HG02973 (cell line): Measurements from ENCODE around the gene CIITA.

Experiments used
- ATAC-seq: cut with Tn5 transposase; IDR thresholded peaks from one replicate; pipeline ENCODE4 v1.9.1; 2021; ENCODE audit warnings: moderate library complexity; ENCODE audit not compliant: unreplicated experiment

The CIITA gene

DNA sequence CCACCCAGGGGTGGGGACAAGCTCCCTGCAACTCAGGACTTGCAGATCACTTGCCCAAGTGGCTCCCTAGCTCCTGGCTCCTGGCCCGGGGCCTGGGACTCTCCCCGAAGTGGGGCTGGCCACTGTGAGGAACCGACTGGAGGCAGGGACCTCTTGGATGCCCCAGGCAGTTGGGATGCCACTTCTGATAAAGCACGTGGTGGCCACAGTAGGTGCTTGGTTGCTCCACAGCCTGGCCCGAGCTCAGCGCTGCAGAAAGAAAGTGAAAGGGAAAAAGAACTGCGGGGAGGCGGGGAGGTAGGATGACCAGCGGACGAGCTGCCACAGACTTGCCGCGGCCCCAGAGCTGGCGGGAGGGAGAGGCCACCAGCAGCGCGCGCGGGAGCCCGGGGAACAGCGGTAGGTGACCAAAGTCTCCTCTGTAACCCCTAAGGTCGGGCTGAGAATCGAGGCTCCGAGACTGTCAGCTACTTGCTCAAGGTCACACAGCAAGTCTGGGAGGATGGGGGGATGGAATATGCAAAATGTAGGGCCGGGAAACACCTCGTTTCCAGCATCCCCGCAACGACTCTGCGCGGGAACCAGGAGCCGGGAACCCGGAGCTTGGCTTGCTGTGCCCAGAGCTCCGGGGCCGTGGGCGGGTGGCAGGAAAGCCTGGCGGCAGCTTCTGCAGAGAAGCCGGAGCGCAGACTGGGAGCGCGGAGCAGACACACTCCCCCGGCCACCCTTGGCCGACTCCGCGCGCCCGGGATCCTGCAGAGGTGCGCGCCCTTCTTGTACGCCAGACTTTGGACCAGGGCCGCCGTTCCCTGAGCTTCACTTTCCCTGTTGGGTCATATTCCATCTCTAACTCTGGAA is 1.9 kb downstream of the CIITA start:
- ATAC-seq = no peak

DNA sequence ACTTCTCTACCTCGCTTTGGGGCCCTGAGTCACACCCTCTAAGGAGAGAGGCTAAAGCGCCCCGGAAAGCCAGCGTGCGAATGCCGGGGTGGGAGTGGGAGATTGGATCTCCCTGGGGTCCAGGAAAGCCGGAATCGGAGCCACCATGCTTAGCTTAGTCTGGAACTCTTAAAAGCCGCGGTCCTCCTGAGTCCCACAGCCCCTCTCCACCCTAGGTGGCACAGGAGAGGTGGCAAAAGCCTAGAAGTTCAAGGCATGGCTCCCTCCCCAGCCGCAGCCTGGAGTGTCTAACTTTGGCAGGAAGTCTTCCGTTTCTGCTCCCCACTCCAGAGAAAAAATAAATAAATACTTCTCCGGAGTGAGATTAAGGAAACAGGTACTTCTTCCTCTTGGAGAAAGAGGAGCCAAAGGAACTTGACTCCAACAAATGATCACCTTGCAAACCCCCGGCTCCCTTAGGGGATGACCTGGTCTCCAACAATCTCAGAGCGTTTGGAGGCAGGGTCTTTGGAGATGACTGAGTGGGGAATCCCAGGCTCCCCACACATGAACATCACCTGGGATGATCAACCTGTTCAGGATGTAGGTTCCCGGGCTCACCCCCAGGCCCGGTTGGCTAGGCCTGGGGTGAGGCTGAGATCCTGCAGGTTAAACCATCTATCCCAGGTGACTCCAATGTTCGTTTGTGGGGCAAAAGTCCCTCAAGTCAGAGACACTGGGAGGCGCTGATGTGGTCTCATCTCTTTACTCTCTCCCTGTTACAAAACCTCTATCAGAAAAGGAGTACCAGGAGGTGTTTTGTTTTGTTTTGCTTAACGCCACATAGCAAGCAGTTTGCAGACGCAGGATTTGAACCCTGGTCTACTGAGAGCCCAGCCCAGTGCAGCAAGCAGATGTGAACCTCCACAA is 2.9 kb downstream of the CIITA start:
- ATAC-seq = no peak

DNA sequence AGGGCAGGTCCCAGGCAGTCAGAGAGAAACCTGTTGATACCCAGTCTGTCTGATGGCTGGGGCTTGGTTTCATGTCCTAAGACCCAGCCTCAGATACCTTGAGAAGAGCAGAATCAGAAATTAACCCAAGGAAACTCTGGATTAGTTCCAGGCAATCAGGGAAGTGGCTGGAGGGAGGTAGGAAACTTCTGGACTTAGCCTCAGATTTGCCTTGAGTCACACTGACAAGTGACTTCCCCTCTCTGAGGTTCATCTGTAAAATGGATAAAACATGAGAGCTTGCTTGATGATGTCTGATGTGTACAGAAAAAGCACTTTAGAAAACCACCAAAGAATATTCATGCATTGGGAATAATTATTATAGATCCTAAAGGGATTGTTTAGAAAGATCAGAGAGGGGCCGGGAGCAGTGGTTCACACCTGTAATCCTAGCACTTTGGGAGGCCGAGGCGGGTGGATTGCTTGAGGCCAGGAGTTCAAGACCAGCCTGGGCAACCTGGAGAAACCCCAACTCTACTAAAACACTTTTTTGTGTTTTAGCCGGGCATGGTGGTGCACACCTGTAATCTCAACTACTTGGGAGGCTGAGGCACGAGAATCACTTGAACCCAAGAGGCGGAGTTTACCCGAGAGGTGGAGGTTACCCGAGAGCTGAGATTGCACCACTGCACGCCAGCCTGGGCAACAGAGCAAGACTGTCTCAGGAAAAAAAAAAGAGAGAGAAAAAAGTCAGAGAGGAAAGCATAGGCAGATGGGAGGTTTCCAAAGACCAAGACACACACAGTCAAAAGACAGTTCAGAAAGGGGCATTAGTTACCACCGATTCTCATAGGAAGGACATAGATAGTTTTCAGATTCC is 3.8 kb downstream of the CIITA start:
- ATAC-seq = no peak

DNA sequence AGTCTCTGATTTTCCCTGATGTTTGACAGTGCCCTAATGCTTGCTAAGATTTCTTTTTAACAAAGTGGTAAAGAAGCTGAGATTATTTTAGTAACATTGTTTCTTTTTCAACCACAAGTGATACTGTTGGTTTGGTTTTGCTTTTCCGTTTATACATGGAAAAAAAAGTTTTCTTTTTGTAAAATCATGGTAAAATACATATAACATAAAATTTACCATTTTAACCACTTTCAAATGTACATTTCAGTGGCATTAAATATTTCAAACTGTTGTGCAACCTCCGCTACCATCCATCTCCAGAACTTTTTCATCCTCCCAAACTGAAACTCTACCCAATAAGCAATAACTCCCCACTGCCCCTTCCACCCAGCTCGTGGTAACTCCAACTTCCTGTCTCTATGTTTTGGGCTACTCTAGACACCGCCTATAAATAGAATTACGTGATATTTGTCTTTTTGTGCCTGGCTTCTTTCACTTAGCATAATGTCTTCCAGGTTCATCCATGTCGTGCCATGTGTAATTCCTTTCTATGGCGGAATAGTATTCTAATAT is 4.6 kb downstream of the CIITA start:
- no peak for ATAC-seq

DNA sequence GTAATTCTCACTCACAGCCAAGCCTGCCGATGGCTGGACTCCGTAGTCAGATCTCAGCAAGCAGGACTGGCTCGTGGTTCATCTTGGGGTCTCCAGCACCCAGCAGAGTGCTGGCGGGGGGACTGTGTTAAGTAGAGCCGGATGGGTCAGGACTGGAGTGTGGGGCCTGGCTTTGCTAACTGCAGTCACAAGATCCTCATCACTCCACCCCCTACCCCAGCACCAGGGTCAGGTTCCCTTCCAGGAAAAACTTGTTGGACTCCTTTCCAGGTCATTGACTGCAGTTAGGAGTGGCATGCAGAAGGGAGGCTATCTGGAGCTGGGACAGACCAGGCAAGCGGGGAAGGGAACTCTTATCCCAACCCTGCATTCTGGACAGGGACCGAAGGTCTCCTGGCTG is 6.0 kb downstream of the CIITA start:
- ATAC-seq = no peak

DNA sequence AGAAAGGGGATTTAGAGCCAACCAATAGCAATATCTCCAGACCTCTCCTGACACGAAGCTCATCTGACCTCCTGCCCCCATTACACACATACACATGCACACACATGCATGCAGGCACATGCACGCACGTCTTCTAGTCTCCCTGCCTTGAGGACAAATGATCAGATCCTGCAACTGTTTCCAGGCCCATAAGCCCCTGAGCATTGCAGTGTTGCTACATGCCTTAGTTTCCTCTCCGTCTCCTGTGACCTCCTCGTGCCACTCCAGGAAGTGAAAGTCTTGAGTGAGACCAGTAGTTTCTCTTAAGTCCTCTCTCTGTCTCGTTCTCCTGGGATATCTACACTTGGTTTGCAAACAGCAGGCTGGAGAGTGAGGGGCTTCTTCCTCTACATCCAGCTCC is 8.2 kb downstream of the CIITA start:
- no peak for ATAC-seq

DNA sequence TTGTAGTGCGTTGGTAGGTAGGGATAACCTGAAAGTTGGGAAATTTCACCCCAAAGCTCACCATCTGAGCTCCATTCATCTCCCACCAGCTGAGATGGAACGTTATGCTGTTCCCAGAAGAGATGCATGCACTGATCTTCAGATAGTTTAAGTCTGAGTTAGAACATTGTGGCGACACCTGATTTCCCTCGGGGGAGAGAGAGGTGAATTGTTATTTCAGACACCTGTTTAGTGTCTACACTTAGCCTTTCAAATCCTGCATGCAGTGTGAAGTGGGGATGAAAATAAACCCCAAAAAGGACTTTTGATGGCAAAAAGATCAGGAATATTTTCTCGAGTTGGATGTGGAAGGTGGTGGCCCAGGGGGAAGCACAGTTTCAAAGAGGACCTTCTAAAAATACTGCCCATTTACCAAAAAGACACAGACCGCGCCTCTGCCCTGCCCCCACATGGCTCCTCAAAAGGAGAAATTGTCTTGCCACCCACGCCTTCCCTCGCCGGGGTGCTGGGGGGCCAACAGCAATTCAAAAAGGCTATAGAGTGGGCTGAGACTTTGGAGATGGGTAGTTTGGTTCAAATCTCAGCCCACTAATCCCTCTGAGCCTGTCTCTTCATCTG is 11.4 kb downstream of the CIITA start:
- no peak for ATAC-seq

DNA sequence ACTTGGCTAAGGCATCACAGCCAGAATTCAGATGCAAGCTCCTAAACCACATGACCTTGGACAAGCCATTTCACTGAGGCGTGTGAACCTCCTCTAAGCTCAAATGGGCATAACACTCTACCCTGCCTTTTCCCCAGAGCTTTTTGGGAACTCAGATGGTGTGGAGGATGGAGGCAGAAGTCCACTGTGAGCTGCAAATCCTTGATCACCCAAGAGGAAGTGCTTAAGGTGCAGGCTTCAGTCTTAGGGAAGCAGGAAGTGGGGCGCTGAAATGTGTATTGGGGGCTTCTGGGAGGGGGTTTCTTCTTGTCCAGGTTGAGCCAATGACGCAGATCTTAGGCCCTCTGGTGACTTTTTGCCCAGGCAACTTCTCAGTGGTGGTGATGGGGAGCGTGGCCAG is 12.9 kb downstream of the CIITA start:
- no peak for ATAC-seq

DNA sequence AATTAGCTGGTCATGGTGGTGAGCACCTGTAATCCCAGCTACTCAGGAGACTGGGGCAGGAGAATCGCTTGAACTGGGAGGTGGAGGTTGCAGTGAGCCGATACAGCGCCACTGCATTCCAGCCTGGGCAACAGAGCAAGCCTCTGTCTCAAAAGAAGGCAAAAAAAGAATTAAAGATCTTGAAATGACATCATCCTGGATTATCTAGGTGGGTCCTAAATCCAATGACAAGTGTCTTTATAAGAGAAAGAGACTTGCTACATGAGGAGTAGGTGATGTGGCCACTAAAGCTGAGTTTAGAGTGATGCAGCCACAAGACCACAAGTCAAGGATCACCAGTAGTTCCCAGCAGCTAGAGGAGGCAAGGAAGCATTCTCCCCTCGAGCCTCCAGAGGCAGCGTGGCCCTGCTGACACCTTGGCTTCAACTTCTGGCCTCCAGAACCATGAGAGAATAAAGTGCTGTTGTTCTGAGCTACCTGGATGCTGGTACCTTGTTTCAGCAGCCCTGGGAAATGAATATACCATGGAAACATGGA is 15.8 kb downstream of the CIITA start:
- no peak for ATAC-seq

DNA sequence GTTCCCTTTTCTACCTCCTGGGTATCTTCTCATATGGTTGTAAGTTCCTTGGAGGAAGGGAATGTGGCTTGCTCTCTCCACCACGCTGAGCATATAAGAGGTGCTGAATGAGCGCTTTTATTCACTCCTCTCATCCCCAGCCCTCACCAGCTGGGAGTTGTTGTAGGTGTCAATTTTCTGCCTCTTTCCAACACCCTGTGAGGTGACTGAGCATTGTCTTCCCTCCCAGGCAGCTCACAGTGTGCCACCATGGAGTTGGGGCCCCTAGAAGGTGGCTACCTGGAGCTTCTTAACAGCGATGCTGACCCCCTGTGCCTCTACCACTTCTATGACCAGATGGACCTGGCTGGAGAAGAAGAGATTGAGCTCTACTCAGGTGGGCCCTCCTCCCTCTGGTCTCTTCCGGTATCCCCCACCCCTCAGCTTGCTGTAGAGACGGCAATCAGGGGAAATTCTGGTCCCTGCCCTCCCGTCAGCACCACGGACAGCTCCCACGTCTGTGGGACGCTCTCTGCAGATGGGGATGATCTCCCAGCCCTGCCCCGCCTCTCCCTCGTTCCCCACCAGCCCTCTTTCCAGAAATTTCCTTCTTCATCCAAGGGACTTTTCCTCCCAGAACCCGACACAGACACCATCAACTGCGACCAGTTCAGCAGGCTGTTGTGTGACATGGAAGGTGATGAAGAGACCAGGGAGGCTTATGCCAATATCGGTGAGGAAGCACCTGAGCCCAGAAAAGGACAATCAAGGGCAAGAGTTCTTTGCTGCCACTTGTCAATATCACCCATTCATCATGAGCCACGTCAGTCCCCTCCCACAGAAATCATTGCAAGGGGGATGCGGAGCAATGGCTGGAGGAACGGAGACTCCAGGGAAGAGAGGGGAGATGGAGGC is 18.3 kb downstream of the CIITA start:
- ATAC-seq = no peak

DNA sequence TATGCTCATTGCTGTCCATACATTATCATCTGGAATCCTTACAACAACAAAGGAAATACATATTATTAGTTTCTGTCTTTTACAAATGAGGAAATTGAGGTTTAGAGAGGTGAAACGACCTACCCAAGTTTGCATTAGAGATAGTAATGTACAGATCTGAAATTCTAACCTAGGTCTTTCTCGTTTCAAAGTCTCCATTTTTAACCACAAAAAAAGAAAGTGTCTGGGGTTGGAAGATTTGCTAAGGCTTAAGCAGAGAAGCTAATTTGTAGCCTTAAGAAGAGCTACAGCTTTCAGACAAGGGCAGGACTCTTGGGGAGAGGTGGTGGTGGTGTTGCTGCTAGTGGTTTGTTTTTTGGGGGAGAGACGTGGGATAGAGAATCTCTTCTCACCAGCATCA is 19.2 kb downstream of the CIITA start:
- no peak for ATAC-seq

DNA sequence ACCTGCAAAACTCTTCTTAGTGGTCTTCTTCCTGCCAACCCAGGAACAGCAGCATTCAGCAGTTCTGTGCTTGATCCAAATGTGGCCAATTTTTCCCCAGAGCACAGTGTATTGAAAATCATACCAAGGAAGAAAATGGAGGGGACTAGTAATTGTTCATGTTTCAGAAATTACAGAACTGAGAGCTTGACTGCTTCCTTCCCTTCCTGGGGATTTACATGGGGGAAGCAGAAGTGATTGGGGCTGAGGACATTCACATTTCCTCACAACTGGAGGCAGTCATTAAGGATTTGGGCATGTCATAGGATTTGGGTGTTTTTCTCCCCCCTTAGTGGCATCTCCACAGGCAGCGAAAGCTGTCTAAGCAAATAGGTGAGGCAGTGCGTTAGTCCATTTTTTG is 19.7 kb downstream of the CIITA start:
- ATAC-seq = peak; percentile 7

DNA sequence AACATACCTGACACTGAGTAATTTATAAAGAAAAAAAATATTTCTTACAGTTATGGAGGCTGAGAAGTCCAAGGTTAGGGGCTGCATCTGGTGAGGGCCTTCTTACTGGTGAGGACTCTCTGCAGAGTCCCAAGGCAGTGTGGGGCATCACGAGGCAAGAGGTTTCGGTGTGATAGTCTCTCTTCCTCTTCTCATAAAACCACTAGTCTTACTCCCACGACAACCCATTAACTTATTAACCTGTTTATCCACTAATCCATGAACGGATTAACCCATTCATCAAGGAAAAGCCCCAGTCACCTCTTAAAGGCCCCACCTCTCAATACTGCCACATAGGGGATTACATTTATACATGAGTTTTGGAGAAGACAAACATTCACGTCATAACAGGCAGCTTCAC is 20.1 kb downstream of the CIITA start:
- ATAC-seq = peak; percentile 49

DNA sequence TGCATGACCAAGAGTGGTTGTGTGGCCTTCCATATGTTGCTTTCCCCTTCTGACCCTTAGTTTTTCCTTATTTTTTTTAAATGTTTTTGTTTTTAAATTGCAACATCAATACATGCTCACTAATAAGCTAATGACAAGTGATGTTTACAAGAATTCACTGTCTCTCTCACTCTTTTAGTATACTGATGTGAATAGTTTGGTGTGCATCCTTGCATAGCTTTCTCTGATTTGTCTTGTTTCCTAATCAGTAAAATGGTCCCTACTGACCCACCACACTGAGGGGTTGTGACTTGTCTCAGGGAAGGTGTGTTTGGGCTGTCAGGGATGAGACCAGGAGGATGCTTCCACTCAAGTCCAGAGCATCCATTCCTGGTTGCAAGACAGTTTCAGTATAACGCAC is 26.0 kb downstream of the CIITA start:
- no peak for ATAC-seq

DNA sequence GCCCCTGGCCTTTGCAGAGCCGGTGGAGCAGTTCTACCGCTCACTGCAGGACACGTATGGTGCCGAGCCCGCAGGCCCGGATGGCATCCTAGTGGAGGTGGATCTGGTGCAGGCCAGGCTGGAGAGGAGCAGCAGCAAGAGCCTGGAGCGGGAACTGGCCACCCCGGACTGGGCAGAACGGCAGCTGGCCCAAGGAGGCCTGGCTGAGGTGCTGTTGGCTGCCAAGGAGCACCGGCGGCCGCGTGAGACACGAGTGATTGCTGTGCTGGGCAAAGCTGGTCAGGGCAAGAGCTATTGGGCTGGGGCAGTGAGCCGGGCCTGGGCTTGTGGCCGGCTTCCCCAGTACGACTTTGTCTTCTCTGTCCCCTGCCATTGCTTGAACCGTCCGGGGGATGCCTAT is 29.5 kb downstream of the CIITA start:
- no peak for ATAC-seq

DNA sequence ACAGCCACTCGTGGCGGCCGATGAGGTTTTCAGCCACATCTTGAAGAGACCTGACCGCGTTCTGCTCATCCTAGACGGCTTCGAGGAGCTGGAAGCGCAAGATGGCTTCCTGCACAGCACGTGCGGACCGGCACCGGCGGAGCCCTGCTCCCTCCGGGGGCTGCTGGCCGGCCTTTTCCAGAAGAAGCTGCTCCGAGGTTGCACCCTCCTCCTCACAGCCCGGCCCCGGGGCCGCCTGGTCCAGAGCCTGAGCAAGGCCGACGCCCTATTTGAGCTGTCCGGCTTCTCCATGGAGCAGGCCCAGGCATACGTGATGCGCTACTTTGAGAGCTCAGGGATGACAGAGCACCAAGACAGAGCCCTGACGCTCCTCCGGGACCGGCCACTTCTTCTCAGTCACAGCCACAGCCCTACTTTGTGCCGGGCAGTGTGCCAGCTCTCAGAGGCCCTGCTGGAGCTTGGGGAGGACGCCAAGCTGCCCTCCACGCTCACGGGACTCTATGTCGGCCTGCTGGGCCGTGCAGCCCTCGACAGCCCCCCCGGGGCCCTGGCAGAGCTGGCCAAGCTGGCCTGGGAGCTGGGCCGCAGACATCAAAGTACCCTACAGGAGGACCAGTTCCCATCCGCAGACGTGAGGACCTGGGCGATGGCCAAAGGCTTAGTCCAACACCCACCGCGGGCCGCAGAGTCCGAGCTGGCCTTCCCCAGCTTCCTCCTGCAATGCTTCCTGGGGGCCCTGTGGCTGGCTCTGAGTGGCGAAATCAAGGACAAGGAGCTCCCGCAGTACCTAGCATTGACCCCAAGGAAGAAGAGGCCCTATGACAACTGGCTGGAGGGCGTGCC is 30.1 kb downstream of the CIITA start:
- ATAC-seq = no peak

DNA sequence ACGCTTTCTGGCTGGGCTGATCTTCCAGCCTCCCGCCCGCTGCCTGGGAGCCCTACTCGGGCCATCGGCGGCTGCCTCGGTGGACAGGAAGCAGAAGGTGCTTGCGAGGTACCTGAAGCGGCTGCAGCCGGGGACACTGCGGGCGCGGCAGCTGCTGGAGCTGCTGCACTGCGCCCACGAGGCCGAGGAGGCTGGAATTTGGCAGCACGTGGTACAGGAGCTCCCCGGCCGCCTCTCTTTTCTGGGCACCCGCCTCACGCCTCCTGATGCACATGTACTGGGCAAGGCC is 30.7 kb downstream of the CIITA start:
- ATAC-seq = no peak

DNA sequence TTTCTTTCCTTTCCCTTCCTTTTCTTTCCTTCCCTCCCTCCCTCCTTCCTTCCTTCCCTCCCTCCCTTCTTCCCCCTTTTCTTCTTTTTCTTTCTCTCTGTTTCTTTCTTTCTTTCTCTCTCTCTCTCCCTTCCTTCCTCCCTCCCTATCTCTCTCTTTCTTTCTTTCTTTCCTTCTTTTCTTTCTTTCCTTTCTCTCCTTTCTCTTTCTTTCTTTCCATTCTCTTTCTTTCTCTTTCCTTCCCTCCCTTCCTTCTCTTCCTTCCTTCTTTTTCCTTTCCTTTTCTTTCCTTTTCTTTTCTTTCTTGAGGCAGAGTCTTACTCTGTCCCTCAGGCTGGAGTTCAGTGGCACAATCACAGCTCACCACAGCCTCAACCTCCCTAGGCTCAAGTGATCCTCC is 34.3 kb downstream of the CIITA start:
- no peak for ATAC-seq
